NOMO-1 treated with DMSO at 0.1 percent for 48 hours (cell line): ENCODE results near the gene PDCD1.
"Not testable (repeated sequence)": the region's sequence is repeated elsewhere in the genome, so short reads cannot be mapped to it uniquely, and the experiment has no call there.

Experiments used
- DNase-seq: peaks from one replicate; lab custom pipeline; 2025; ENCODE audit not compliant: unreplicated experiment; lab: John Stamatoyannopoulos, UW

Gene PDCD1

DNA sequence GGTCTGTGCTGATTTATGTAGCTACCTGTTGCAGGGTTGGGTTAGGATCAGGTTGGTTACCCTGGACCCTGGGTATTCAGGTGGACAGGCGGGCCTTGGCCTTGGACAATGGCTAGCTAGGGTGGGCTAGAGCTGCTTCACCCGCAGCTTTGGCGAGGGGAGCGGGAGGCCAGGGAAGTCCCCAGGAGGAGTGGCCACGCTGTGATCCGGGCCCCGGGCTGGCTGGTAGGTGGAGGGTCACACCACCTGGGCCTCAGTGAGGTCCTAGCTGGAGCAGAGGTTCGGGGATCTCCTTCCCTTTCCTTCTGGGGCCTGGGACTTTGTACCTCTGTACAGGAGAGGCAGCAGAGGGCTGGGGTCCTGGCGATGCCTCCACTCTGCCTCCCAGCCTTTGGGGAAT is 20.6 kb upstream of the PDCD1 start:
- no peak for DNase-seq

DNA sequence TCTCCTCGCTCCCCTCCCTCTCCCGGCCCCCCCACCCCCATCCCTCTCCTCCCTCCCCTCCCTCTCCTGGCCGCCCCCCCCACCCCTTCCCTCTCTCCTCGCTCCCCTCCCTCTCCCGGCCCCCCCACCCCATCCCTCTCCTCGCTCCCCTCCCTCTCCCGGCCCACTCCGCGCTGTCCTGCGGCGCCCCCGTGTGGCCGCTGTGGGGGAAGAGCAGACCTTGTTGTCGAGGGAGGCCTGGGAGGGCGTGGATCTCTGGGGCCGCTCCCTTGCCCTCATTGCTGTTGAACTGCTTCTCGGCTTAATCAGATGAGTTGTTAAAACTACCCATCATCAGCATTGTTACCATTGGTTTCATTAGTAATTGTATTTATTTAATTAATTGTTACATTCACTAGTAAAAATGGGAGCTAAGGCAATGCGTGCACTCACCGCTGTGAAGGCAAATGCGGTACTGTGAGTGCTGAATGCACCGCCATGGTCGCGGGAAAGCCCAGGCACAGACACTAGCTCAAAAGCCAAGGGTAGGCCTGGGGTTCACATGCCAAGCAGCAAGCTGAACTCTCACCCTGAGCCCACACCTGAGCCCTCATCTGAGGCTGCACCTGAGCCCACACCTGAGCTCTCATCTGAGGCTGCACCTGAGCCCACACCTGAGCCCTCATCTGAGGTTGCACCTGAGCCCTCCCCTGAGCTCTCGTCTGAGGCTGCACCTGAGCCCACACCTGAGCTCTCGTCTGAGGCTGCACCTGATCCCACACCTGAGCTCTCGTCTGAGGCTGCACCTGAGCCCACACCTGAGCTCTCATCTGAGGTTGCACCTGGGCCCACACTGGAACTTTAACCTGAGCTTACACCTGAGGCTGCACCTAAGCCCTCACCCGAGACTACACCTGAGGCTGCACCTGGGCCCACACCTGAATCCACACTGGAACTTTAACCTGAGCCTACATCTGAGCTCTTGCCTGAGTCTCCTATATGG is 19.6 kb upstream of the PDCD1 start:
- DNase-seq: peak; percentile 54

DNA sequence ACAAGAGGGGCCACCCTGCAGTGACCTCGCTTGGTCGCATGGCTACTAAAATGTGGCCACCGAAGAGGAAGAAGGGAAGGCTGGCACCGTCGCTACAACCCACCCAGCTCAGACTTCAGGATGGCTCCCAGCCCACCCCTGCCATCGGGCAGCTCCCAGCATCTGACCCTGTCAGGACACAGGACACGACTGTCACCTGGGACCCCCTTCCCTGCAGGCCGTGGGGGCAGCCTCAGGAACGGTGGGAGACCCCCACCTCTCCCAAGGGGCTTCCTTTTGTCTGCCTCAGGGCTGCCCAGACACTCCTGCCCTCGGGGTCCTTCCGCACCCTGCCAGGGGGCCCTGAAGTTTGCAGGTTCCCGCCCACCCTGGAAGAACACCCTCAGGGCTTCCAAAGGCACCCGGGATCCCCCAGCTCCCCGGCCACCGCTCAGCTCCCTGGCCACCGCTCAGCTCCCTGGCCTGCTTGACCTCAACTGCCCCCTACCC is 18.5 kb upstream of the PDCD1 start:
- DNase-seq: no peak

DNA sequence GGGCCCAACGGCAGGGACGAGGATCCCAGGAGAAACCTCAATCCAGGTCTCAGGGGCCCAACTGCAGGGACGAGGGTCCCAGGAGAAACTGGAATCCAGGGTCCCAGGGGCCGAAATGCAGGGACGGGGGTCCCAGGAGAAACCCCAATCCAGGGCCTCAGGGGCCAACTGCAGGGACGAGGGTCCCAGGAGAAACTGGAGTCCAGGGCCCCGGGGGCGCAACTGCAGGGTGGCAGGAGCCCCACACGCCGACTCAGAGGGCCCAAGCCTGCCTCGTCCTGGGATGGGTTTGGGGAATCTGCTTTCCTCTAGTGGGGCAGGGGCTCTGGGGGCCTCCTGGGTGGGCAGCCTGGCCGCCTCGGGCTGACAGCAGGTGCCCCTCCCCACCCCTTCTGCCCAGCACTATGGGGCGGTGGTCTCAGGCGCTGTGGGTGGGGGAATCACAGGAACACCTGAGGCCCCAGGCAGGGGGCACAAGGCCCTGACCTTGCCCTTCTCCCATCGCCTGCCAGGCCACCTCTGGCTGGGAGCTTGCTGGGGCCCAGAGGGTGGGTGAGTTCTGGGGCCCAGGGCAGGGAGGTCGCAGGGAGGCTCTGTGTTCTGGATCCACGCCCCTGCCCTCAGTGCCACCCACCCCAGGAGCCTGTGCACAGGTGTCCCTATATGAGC is 18.0 kb upstream of the PDCD1 start:
- no peak for DNase-seq

DNA sequence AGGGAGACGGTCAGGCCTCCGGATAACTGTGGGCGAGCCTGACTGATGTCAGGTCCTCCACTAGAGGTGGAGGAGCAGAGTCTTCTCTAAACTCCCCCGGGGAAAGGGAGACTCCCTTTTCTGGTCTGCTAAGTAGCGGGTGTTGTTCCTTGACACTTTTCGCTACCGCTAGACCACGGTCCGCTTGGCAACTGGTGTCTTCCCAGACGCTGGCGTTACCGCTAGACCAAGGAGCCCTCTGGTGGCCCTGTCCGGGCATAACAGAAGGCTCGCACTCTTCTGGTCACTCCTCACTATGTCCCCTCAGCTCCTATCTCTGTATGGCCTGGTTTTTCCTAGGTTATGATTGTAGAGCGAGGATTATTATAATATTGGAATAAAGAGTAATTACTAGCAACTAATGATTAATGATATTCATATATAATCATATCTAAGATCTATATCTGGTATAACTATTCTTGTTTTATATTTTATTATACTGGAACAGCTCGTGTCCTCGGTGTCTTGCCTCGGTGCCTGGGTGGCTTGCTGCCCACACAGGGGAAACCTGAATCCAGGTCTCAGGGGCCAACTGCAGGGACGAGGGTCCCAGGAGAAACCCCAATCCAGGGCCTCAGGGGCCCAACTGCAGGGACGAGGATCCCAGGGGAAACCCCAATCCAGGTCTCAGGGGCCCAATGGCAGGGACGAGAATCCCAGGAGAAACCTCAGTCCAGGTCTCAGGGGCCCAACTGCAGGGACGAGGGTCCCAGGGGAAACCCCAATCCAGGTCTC is 17.2 kb upstream of the PDCD1 start:
- DNase-seq: not testable (repeated sequence)

DNA sequence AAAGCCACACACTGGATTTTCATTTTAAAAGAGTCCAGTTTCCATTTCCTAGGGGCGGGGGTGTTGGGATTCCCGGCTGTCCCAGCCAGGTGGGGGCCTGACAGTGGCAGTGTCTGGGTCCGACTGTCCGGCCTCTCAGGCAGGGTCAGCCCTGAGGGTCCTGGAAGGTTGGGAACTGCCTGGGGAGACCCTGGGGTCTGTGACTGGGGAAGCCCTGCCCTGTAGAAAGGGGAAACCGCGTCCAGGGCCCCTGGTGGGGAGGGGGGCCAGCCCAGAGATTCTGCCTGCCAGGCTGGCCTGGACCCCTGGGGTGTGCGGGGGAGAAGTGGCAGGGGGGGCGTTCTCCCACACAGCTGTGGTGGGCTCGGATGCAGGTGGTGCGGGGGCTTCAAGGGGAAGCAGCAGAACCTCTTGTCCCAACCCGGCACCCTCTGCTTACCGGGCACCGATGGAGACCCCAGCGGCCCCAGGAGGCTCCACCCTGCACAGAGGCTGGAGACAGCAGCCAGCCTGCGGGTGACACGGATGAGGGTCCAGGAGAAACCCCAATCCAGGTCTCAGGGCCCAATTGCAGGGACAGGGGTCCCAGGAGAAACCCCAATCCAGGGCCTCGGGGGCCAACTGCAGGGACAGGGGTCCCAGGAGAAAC is 15.7 kb upstream of the PDCD1 start:
- no peak for DNase-seq

DNA sequence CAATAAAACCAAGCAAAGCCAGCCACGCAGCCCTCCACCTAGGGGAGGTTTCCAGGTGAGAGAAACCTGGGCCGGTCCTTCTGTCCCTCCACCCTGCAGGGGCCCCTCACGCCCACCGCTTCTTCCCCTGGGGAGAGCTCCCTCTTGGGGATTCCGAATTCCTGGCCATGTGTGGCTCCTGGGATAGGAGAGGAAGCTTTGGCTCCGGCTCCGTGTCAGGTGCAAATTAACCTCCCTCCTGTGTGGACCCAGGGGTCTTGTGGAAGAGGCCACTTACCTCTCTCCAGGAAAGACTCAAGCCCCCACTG is 15.1 kb upstream of the PDCD1 start:
- DNase-seq: no peak

DNA sequence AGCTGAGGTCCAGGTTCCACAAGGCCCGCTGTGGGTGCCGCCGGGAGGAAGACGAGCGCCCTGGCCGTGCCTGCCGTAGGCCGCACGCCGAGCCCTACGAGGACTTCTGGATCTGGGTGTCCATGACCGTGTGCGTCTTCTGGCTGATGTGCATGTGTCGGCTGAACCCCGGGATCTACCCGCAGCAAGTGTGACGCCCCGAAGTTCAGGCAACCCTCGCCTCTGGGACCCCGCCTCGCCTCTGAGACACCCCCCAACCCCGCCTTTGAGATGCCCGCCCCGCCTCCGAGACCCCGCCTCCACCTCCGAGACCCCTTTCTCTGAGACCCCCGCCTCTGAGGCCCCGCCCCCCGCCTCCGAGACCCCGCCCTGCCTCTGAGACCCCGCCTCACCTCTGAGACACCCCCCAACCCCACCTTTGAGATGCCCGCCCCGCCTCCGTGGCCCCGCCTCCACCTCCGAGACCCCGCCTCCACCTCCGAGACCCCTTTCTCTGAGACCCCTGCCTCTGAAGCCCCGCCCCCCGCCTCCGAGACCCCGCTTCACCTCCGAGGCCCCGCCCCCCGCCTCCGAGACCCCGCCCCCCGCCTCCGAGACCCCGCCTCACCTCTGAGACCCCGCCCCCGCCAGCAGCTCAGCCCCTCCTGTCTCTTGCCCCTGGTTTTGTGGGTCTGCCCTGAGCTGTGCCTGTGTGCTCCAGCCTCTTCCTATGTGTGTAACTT is 14.5 kb upstream of the PDCD1 start:
- no peak for DNase-seq

DNA sequence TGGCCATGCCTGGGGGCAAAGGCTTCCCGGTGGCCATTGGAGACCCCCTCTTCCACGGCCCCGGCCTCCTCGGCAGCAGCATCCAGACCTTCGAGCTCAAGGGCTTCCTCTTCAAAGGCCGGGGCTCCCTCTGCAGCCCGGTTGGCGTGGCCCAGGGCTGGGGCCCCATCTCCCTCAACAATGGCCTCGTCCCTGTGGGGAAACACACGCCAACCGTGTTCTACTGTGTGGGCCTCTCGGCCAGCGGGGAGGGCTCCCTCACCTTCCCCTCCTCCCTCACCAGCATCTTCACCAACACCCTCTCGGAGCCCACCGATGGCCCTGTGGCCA is 13.6 kb upstream of the PDCD1 start:
- no peak for DNase-seq

DNA sequence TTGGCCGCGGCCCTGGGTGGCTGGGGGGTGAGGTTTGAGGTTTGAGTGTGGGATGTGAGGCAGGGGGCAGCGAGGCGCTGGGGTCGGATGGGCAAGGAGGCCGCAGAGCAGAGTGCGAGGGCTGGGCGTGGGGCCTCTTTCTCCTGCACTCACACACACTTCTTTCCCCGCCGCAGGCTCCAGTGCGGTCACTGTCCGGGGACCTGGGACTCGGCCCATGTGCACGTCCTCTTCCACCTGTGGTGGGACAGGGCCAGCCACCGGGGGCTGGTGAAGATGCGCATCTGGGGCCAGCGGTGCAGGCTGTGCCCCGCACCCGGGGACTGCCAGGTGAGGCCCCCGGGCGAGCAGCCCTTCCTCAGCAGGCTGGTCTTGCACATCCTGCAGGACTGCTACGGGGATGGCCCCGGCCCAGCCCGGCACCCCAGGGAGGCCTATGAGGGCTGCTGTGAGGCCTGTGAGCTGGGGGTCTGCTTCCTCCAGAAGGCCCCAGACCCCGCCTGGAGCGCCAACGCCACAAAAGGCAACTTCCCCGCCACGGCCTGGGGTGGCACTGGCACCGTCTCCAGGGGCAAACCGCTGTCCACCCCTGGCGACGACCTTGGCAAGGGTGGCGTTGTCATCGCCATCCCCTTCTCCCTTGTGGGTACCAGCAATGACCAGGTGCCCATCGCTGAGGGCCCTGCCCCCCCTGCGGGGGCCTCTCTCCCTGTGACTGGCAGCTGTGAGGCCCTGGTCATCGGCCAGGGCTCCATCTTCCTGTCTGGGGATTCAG is 13.0 kb upstream of the PDCD1 start:
- DNase-seq: no peak

DNA sequence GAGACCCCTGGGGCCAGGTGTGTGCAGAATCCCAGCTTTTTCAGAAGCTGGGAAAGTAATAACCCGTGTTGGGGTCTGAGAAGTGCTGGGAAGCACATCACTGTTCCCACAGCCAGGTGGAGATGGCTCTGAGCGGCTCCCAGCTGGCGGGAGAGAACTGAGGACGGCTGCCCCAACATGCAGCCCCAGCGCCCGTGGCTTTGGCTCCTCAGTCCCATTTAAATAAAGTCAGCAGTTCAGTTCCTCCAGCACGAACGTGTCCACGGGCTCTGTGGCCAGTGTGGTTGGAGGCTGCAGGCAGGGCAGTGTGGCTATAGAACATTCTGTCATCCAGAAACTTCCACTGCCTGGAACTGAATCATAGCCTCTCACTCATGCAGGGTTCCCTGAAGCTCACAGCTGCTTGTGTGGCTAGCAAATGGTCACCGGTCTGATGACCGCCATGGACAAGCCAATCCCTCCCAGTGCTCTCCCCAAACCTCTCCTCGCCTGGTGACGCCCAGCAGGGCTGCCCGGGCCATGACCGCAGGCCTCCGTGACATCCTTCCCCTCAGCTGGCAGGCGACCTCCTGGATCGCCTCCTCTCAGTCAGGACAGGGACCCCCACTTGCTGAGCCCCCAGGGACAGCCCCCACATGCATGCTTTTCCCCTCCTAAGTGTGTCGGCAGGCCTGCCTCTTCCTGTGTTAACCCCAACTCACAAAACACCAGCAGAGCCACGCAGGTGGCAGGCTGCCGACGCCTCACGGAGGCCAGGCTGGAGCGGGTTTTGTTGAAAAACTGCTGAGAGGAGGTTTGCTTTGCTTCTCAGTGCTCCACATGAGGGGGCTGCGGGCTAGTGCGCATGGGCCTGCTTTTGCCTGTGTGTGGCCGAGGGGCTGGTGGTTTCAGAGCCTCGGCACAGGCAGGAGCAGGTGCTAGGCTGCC is 12.2 kb upstream of the PDCD1 start:
- no peak for DNase-seq

DNA sequence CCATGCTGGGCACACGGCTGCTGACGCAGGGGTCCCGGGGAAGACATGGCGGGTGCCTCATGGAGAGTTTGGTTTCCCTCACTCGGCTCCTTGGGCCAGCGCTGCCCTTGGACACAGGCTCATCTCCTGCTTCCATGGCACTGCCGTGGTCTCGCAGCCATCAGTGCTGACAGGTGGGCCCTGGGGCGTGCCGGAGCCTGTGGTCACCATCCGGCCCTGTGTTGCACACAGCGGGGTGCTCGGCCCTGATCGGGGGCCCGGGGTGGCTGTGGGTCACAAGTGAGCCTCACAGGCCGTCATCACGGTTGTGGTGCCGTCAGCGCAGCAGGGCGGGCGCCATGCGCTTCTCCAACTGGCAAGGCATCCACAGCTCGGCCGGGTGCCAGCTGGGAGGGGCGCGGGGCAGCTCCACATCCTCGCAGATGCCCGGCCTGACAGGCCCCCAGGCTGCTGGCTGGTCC is 11.4 kb upstream of the PDCD1 start:
- DNase-seq: no peak

DNA sequence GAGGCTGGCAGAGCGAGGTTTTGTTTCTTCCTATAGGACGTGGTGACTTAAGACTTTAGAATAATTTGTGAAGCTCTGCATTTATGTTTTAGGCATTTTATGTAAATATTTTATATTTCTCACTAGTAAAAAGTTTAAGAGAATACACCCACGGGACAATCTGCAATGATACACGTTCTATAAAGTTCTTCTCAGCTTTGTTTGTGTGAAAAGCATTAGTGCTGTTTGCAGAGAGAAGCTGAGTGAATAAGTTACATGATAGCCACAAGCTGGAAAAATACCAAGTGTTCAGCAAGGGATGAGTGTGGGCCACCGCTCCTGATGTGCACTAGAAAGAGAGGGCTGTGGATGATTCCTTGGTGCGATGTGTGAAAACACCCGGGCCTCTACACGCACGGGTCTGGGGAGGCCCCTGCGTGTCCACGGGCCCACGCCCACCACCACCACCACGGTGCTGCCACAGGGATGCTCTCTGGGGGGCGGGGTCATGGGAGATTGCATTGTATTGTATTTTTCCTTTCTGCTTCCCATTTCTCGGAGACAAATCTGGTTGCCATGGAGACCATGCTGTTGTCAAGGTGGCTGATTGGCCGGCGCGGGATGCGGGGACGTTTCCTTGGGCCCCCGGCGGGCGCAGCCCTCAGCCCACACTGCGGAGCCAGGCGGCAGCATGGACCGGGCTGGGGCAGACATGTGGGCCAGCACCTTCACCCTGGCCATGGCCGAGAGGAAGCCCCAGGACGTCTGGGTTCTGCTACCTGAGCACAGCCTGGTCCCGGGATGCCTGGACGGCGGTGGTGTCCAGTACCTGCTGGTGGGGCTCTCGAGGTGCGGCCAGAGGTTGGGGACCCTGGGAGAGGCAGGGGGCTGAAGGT is 10.6 kb upstream of the PDCD1 start, which contains the start of gene RTP5:
Gene RTP5, plus strand, starts transcription at position 643 of the 875 bp plus-strand sequence. Its CDS starts 28 bp downstream, at position 671.
- DNase-seq: no peak

DNA sequence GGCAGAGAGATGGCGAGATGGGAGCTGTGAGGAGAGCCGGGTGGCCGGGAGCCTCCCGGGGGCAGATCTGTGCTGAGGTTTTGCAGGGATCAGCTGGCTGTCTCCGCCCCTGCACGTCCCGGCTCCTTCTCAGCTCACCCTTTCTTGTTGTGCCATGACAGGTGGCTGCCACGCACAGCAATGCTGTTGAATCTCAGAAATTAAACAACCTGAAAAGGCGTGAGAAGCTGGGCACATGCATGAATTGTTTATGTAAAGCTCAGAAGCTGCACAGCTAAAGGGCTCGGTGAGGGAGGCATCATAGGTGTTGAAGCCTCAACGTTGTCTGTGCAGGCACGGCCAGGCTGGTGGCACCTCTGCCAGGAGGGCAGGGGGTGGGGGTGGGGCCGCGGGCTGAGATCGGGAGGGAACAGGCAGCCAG is 10.0 kb upstream of the PDCD1 start:
- DNase-seq: no peak

DNA sequence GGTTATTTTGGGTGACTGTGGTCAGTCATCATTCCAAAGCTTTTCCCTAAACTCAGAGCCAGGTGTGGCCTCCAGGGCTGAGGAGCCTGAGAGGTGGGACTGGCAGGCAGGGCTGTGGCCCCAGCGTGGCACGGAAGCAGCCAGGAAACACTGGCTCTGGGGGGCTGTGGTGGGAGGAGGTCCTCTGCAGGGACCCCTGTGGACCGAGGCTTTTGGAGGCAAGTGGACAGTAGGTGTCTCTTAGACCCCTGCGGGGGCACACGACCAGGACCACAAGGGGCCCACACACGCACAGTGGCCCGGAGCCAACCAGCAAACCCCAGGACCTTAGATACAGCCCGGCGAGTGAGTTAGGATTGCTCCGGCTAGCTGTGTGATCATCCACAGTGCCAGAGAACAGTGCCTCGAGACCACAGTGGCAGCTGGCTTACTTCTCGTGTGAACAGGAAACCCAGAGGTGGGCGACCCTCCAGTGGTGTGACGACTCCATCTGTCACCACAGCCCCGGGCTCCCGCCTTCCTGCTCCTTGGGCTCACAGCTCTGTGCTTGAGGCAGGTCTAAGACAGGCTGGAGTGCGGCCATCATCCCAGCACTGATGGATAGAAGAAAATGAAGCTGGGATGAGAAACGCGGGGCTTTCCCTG is 9.2 kb upstream of the PDCD1 start:
- no peak for DNase-seq

DNA sequence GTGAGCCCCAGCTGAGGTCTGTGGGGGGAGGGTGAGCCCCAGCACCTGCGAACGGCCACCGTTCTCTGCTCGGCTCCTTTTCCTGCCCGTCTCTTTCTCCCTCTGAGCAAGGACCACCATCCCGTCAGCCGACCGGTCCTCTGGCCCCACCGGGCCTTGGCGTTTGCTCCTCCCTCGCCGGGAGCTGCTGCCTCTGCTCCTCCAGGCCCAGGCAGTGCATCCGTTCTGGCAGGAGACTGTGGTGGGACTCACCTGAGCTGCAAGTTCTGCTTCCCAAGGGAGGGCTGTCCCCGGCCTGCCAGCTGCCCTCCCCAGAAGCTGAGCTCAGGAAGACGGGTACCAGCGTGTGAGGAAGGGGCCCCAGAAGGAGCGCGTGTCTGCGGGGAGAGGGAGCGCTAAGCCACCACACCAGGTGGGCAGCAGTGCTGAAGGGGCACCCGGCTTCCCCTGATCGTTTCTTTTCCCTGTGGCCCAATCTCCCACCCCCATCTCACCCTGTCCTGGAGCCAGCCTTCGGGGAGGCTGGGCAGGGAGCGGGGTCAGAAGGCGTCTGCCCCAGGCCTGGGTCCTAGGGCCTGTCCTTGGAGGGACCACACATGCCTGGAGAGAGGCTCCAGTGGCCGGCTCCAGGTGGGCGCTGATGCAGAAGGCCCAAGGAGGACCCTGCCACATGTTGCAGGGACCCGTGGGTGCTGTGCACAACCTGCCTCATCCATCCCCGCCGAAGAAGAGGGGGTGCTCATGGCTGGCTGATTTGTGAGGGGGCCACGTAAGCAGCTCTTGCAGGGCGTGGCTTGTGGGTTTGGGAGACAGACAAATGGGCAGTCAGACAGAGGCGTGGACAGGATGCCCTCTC is 8.3 kb upstream of the PDCD1 start:
- no peak for DNase-seq
